LoVo (cell line): ENCODE results near the gene ALK.

ENCODE experiments used
- DNase-seq: peaks from one replicate; pipeline ENCODE4 v3.0.0-alpha.2; 2016; ENCODE audit warnings: low spot score

The ALK gene

DNA sequence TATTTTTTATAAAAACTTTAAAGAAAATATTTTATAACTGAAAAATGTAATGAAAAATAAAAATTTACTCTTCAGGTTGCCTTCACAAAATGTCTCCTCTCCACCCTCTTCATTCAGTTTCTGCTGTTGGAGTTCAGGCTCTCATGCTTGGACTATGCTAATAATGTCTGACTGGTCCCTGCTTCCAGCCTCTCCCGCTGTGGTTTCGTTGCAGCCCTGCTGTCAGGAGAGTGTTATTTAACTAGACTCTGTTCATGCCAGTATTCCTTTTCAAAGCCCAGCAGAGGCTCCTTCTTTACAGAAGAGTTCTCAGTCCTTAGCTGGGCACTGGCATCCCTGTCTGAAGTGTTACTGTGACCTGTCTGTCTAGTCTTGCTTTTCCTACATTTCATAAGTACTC is 765.8 kb downstream of the ALK start:
- no peak for DNase-seq

DNA sequence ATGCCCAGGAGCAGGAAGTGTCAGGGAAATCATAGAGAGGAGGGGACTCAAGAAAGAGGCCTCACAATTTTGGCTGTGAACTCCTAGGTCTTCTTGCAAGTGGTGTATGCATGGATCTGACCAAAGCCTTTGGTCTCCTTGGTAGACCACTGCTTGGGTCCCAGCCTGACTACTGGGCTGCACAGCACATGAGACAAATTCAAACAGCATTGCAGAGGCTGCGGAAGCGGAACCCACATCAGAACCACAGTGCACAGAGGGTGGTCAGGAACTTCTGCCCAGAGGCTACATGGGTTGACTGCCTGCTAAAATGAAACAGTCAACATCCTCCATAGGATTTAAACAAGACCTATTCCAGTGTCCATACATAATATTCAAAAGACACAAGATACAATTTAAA is 766.8 kb downstream of the ALK start:
- DNase-seq = no peak

DNA sequence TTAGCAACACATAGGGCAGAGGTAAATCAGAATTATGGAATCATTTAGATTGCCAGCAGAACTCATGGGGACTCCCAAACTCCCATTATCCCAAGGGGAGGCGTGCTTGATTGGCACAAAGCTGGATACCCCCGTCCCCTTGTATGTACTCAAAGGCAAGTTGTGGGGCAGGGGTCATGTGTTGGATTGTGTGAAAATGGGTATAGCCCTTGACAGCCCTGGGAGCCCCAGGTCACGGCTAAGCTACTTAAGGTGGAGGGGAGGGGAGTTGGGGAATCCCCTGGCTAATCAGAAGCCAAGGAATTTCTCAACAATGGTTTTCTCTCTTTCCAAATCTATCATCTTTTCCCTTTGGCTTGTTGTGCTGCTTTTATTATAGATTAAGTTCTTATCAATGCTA is 773.4 kb downstream of the ALK start:
- no peak for DNase-seq

DNA sequence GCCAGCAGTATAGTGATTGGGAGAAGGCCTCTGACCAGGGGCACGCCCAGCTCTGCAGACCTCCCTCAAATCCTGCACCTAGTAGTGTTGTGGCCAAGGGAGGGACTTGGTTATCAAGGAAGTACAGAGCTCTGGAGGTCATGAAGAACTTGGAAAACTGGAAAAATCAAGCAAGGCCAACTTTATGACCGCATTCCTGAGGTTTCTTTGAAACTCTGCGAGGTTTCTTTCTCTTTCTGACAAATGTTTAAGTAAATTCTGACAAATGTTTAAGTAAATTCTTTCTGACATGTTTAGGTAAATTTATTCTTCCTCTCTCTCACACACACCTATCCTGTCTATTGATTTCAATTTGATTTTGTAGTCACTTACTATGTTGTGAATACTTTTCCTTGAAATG is 775.2 kb downstream of the ALK start:
- DNase-seq = no peak

DNA sequence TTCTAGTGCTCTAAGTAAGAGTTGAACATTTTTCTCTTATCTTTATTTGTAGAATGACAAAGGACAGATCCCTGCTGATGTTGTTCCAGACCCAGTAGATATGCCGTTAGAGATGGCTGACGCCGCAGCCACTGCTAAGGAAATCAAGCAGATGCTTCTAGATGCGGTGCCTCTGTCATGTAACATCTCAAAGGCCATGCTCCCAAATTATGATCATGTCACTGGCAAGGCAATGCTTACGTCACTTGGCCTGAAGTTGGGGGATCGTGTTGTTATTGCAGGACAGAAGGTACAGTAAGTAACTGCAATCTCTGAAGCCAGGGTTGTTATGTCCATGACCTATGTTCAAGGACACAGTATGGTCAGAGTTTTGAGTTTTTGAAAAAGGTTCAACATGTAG is 777.7 kb downstream of the ALK start:
- DNase-seq = no peak
